Measurements from ENCODE around the gene CYP2R1.
A peak's percentile ranks its signal among the peaks of the same experiment; 100 is the strongest.

- TF ChIP-seq TAF1 (IDR thresholded peaks at IDR 0.05; ENCODE audit: low read depth) = no peak
- TF ChIP-seq, protein P1, sequence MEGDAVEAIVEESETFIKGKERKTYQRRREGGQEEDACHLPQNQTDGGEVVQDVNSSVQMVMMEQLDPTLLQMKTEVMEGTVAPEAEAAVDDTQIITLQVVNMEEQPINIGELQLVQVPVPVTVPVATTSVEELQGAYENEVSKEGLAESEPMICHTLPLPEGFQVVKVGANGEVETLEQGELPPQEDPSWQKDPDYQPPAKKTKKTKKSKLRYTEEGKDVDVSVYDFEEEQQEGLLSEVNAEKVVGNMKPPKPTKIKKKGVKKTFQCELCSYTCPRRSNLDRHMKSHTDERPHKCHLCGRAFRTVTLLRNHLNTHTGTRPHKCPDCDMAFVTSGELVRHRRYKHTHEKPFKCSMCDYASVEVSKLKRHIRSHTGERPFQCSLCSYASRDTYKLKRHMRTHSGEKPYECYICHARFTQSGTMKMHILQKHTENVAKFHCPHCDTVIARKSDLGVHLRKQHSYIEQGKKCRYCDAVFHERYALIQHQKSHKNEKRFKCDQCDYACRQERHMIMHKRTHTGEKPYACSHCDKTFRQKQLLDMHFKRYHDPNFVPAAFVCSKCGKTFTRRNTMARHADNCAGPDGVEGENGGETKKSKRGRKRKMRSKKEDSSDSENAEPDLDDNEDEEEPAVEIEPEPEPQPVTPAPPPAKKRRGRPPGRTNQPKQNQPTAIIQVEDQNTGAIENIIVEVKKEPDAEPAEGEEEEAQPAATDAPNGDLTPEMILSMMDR (IDR thresholded peaks at IDR 0.05; ENCODE audit: poor library complexity, severe bottlenecking) = peak; percentile 90
- TF ChIP-seq REST (IDR thresholded peaks at IDR 0.05; ENCODE audit: borderline replicate concordance) = no peak
- peak; percentile 91 for TF ChIP-seq SMC3 (conservative IDR thresholded peaks at IDR 0.05; ENCODE audit: poor library complexity)
Observed at GRCh38 chr11:14908214-14908880, 16.3 kb upstream of the CYP2R1 start.
